ENCODE data around the gene CDK5RAP3. TPM values are rescaled to one million over a fixed set of nuclear protein-coding genes. Genes with fewer than 3 reads are reported as not detected.

The CDK5RAP3 gene
- polyA plus RNA-seq, 3 donors = 164 to 186 (median 167) TPM

GRCh38 chr17:47959825-47960655, 10.9 kb upstream of the CDK5RAP3 start:
- DNase-seq (ENCODE audit: extremely low read depth in 1 of 11, low read depth in 9 of 11, low spot score in 4 of 11) = no peak

DNA sequence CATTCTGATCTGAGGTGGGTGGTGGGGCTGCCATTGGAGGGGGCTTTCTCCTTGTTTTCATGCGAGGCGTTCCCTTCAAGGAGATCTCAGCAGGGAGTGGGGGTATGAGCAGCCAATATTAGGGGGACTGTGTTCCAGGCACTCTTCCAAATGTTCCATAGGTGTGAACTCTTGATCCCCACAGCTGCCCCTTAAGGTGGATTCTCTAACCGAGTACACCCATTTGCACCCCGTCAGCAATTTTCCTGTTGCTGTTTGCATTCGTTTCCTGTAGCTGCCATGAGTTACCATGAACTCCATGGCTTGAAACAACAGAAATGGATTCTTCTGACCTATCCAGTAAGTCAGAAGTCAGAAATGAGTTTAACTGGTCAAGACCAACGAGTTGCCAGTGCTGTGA, 9.5 kb upstream of the CDK5RAP3 start:
- no peak for DNase-seq (ENCODE audit: extremely low read depth in 1 of 11, low read depth in 9 of 11, low spot score in 4 of 11)

DNA sequence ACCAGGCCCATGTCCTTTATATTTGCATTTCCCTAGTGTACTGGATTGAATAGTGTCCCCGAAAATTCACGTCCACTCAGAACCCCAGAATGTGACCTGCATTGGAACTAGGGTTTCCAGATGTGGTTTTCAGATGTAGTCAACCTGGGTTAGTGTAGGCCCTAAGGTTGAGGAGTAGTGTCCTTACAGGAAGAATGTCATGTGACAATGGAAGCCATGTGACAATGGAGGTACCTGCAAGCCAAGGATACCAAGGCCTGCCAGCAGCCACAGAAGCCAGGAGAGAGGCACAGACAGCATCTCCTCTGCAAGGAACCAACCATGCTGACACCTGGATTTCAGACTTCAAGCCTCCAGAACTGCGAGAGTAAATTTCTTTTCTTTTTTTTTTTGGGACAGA, 8.0 kb upstream of the CDK5RAP3 start:
- DNase-seq (ENCODE audit: extremely low read depth in 1 of 11, low read depth in 9 of 11, low spot score in 4 of 11) = no peak

DNA sequence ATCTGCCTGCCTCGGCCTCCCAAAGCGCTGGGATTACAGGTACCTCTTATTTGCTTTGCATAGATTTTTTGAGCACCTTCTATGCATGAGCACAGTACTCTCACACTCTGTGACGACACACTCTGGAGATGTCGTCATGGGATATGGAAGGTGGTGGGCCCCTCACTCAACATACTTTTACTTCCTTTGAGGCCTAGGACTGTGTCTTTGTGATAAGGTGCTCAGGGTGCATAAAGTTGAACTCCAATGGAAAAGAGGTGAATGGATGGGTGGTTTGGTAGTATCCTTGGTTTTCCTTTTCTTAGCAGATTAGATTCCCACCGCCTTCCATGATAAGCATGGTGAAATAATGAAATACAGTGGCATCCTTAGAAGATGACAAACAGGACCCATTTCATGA, 6.1 kb upstream of the CDK5RAP3 start:
- no peak for DNase-seq (ENCODE audit: extremely low read depth in 1 of 11, low read depth in 9 of 11, low spot score in 4 of 11)

- no peak for DNase-seq (ENCODE audit: extremely low read depth in 1 of 11, low read depth in 9 of 11, low spot score in 4 of 11)
Observed at GRCh38 chr17:47966079-47966519, 4.8 kb upstream of the CDK5RAP3 start.

DNA sequence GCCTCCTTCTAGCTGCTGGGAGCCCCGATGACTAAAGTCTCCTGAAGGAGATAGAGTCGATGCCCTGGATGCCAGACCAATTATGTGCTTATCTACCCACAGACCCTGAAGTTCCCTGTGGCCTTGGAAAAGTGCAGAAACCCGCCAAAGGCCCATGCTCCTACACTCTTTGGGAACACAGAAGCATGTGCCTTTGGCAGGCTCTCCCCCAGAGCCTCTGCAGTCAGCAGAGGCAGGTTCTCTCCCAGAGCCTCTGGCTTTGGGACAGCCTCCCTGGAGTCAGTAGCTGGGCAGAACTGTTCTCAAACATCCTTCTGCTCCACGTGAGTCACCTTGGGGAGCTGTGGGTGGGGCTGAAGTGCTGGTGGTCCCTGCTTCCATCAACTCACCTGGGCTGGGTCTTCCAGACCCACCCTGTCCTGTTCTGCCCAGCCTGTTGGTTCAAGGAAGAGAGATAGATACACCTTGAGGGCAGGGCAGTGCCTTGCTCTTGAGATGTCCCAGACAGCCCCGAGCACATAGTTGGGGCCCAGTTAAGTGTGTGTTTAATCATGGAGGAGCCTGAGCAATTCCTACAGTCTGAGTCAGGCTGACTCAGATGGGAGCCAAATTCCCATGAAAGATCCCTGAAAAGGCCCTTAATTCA, 3.2 kb upstream of the CDK5RAP3 start:
- no peak for DNase-seq (ENCODE audit: extremely low read depth in 1 of 11, low read depth in 9 of 11, low spot score in 4 of 11)

DNA sequence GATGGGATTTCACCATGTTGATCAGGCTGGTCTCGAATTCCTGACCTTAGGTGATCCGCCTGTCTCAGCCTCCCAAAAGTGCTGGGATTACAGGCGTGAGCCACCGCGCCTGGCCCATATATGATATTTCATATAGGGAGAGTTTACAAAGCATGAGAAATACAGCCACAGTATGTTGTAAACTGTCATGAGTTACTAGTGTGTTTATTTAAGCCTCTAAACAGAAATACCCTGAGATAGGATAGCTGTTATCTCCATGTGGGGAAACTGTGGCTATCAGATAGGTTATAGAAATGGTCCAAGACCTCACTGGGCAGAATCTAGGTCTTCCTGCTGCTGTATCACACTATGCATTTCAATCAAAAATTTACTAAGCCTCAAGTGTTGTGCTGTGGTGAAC, 2.1 kb upstream of the CDK5RAP3 start:
- no peak for DNase-seq (ENCODE audit: extremely low read depth in 1 of 11, low read depth in 9 of 11, low spot score in 4 of 11)

DNA sequence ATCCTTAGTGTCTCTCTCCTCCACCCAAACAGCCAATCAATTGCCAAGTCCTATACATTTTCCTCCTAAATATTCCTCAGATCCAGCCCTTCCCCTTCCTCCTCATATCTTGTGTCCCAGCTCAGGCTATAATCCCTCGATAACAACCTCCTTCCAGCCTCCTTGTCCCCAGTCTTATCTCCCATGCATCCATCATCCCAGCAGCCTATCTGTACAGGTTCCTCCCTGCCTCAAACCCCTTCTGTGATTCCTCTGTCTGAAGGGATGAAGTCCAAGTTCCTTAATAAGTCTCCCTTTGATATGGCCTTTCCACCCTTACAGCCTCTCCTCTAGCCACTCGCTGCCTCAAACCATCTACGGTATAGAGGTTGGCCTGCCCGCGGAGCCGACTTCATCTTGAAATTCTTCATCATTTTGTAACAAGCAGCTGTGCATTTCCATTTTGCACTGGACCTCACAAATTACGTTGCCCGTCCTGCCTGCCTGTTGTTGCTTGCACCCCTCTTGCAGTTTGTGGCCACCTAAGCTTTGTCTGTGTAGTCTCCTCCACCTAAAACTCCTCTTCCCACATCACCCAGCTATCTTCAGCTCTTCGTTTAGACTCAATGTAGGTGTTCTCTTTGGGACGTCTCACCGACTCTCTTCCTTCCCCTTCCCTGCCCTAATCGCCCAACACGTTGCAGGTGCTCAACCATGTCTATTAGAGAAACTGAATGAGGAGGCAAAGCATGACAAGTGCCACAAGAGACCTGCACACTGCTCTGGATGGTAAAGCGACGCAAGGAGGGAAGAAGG, 786 bp upstream of the CDK5RAP3 start:
- DNase-seq (ENCODE audit: extremely low read depth in 1 of 11, low read depth in 9 of 11, low spot score in 4 of 11) = no peak

GRCh38 chr17:47973541-47973940, 2.6 kb downstream of the CDK5RAP3 start:
- no peak for DNase-seq (ENCODE audit: extremely low read depth in 1 of 11, low read depth in 9 of 11, low spot score in 4 of 11)

DNA sequence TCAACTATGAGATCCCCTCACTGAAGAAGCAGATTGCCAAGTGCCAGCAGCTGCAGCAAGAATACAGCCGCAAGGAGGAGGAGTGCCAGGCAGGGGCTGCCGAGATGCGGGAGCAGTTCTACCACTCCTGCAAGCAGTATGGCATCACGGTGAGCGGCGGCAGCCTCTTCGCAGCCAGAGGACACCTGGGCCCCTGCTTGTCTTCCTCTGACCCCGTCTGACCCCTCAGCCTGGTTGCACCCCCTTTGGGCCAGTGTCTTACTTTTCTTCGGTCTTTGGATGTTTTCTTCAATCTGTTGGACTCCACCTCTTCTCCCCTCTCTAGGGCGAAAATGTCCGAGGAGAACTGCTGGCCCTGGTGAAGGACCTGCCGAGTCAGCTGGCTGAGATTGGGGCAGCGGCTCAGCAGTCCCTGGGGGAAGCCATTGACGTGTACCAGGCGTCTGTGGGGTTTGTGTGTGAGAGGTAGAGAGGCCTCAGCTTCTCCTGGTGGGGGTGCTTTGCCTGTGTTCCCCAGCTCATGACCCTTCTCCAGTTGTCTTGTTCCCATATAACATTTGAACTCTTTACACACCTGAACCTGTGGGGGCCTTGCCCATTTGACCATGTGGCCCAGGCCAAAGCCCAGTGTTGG, 4.4 kb downstream of the CDK5RAP3 start:
- no peak for DNase-seq (ENCODE audit: extremely low read depth in 1 of 11, low read depth in 9 of 11, low spot score in 4 of 11)

GRCh38 chr17:47975823-47976205, 4.9 kb downstream of the CDK5RAP3 start:
- no peak for DNase-seq (ENCODE audit: extremely low read depth in 1 of 11, low read depth in 9 of 11, low spot score in 4 of 11)

GRCh38 chr17:47978324-47978723, 7.4 kb downstream of the CDK5RAP3 start:
- DNase-seq (ENCODE audit: extremely low read depth in 1 of 11, low read depth in 9 of 11, low spot score in 4 of 11) = no peak

DNA sequence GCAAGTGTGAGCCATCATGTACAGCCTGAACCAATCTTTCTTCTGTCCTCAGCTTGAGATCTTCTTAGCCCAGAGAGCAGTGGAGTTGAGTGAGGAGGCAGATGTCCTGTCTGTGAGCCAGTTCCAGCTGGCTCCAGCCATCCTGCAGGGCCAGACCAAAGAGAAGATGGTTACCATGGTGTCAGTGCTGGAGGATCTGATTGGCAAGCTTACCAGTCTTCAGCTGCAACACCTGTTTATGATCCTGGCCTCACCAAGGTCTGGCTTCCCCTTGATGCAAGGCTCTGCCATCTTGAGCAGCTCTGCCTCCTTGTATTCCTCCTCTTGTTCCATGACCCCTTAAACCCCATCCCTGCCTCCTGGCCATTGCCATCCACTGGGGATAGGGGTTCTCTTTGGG, 9.6 kb downstream of the CDK5RAP3 start:
- no peak for DNase-seq (ENCODE audit: extremely low read depth in 1 of 11, low read depth in 9 of 11, low spot score in 4 of 11)

DNA sequence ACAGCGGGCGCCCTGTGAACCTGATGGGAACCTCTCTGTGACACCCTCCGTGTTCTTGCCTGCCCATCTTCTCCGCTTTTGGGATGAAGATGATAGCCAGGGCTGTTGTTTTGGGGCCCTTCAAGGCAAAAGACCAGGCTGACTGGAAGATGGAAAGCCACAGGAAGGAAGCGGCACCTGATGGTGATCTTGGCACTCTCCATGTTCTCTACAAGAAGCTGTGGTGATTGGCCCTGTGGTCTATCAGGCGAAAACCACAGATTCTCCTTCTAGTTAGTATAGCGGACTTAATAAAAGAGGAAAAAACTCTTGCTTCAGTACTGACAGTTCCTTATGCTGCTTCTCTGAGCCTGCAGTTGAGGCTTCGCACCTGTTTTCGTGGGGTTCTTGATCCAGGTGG, 10.5 kb downstream of the CDK5RAP3 start:
- DNase-seq (ENCODE audit: extremely low read depth in 1 of 11, low read depth in 9 of 11, low spot score in 4 of 11) = no peak

DNA sequence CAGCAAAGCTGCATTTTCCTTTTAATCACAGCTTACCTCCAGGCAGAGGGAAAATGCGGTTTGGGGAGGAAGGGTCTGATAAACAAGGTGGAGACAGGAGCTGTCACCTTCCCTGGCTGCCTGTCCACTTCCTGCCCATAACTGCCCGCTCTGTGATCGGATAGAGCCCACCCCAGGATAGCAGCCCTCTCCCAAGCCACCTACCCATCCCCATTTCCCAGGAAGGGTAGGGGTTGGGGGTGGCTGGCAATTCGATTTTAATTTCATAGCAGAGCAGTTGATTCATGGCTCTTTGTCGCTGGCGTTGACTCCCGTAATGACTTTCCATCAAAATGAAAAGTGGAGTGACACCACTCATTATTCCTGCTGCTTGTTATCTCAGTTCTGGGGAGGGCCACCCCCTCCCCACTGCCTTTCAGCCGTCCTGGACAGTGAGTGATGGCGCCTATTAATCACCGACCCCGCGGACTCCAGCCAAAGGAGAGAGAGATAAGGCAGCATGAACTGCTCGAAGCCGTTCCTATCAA, 11.2 kb downstream of the CDK5RAP3 start:
- DNase-seq (ENCODE audit: extremely low read depth in 1 of 11, low read depth in 9 of 11, low spot score in 4 of 11) = no peak

GRCh38 chr17:47982645-47983390, 11.9 kb downstream of the CDK5RAP3 start:
- no peak for DNase-seq (ENCODE audit: extremely low read depth in 1 of 11, low read depth in 9 of 11, low spot score in 4 of 11)

- no peak for DNase-seq (ENCODE audit: extremely low read depth in 1 of 11, low read depth in 9 of 11, low spot score in 4 of 11)
Observed at GRCh38 chr17:47983492-47984223, 12.7 kb downstream of the CDK5RAP3 start.

- no peak for DNase-seq (ENCODE audit: extremely low read depth in 1 of 11, low read depth in 9 of 11, low spot score in 4 of 11)
Observed at GRCh38 chr17:47986520-47986919, 15.6 kb downstream of the CDK5RAP3 start.

All from renal cortex interstitium (tissue), 11 donors.